H1 (cell line): ENCODE measurements around the gene DCTN2. TPM values are rescaled to one million over a fixed set of nuclear protein-coding genes. Genes with fewer than 3 reads are reported as not detected.

Experiments used
- CTCF ChIA-PET: fragments of 300-600 bp; sonication (Branson Sonifier 250); formaldehyde crosslinking; loops from one replicate; lab custom pipeline; 2021; ENCODE audit not compliant: partially characterized antibody; lab: Charles Lee
- POLR2A ChIA-PET: fragments of 300-600 bp; sonication (Branson Sonifier 250); formaldehyde crosslinking; loops from one replicate; lab custom pipeline; 2021; ENCODE audit warnings: inconsistent platforms; ENCODE audit not compliant: partially characterized antibody; lab: Charles Lee
- DNase-seq, 2 experiments: peaks; one replicate each; pipeline versions ENCODE4 v3.0.0 to v3.0.0-alpha.2; 2010 to 2022; ENCODE audit warnings: low spot score in 2 of 2, low read depth in 1 of 2, mixed read lengths in 1 of 2
- FAIRE-seq: peaks from 2 replicates; lab custom pipeline; 2011; peaks lifted over from hg19 to GRCh38; lab: Jason Lieb, UNC
- H2AFZ ChIP-seq: 2 replicates; pipeline ENCODE4 v1.8.1; 2012; ENCODE audit warnings: low read length, inconsistent platforms
- H2AK5ac ChIP-seq: 2 replicates; pipeline ENCODE4 v1.6.1; 2013; ENCODE audit warnings: low read depth, low read length
- H2BK120ac ChIP-seq: replicated peaks from 2 replicates; pipeline ENCODE3; 2013; ENCODE audit warnings: low read depth, low read length, inconsistent platforms
- H2BK12ac ChIP-seq: 2 replicates; pipeline ENCODE4 v1.6.1; 2013; ENCODE audit warnings: low read depth, low read length
- H2BK15ac ChIP-seq: 2 replicates; pipeline ENCODE4 v1.6.1; 2013; ENCODE audit warnings: low read length
- H2BK20ac ChIP-seq: 2 replicates; pipeline ENCODE4 v1.6.1; 2013; ENCODE audit warnings: low read length
- H2BK5ac ChIP-seq: 2 replicates; pipeline ENCODE4 v1.6.1; 2013; ENCODE audit warnings: low read depth, low read length
- H3K14ac ChIP-seq: 2 replicates; pipeline ENCODE4 v1.6.1; 2013; ENCODE audit warnings: inconsistent platforms; ENCODE audit not compliant: insufficient read length
- H3K18ac ChIP-seq: 2 replicates; pipeline ENCODE4 v1.6.1; 2013; ENCODE audit warnings: low read length; ENCODE audit errors: extremely low read depth
- H3K23ac ChIP-seq: 2 replicates; pipeline ENCODE4 v1.6.1; 2013; ENCODE audit warnings: inconsistent platforms; ENCODE audit not compliant: insufficient read length
- H3K23me2 ChIP-seq: 2 replicates; pipeline ENCODE4 v1.6.1; 2013; ENCODE audit warnings: low read depth, low read length
- H3K27ac ChIP-seq: 2 replicates; pipeline ENCODE4 v1.6.1; 2011; ENCODE audit warnings: low read depth, low read length, inconsistent platforms
- H3K27me3 ChIP-seq, 4 experiments: replicated peaks in 1 of 4; 1 replicate in 1 of 4; 2 replicates in 3 of 4; pipeline versions ENCODE4 v1.6.1 to v1.8.1; 2011 to 2013; ENCODE audit warnings: low read length in 3 of 4, mild to moderate bottlenecking in 3 of 4, inconsistent platforms in 2 of 4, mixed read lengths in 2 of 4, moderate library complexity in 1 of 4; ENCODE audit not compliant: control insufficient read depth in 3 of 4, insufficient read depth in 3 of 4; ENCODE audit errors: extremely low read depth in 1 of 4
- H3K36me3 ChIP-seq, 4 experiments: 2 replicates each; pipeline versions ENCODE4 v1.6.1 to v1.8.1; 2011 to 2013; ENCODE audit warnings: mild to moderate bottlenecking in 4 of 4, low read length in 3 of 4, moderate library complexity in 2 of 4, control low read depth in 1 of 4, inconsistent platforms in 1 of 4; ENCODE audit not compliant: insufficient read depth in 4 of 4, control insufficient read depth in 2 of 4
- H3K4ac ChIP-seq: replicated peaks from 2 replicates; pipeline ENCODE3; 2013; ENCODE audit warnings: low read length, low read depth, mixed read lengths, inconsistent platforms; ENCODE audit not compliant: insufficient read length
- H3K4me1 ChIP-seq, 4 experiments: replicated peaks in 1 of 4; 1 replicate in 1 of 4; 2 replicates in 3 of 4; pipeline versions ENCODE4 v1.6.1 to v1.8.1; 2011 to 2013; ENCODE audit warnings: low read length in 3 of 4, inconsistent platforms in 2 of 4, mixed read lengths in 1 of 4; ENCODE audit not compliant: insufficient read depth in 4 of 4, control insufficient read depth in 3 of 4
- H3K4me2 ChIP-seq, 2 experiments: 2 replicates each; pipeline versions ENCODE4 v1.6.1 to v1.8.1; 2011 to 2013; ENCODE audit warnings: low read depth in 2 of 2, low read length in 2 of 2, control low read depth in 1 of 2, inconsistent platforms in 1 of 2, mild to moderate bottlenecking in 1 of 2; ENCODE audit not compliant: insufficient read depth in 1 of 2
- H3K4me3 ChIP-seq, 4 experiments: fragments of 200-600, 300-600 bp in 1 of 4; sonication (generic), shearing (Covaris generic), sonication (Bioruptor Twin) in 1 of 4; 2 replicates each; pipeline versions ENCODE4 v1.5.1 to v1.8.1; 2011 to 2016; ENCODE audit warnings: low read length in 4 of 4, low read depth in 3 of 4, control low read depth in 2 of 4, inconsistent platforms in 2 of 4, mild to moderate bottlenecking in 2 of 4, mixed read lengths in 1 of 4, moderate library complexity in 1 of 4; ENCODE audit not compliant: insufficient read depth in 2 of 4; ENCODE audit errors: extremely low read depth in 1 of 4
- H3K56ac ChIP-seq: replicated peaks from 2 replicates; pipeline ENCODE3; 2013; ENCODE audit warnings: low read depth, mild to moderate bottlenecking, mixed read lengths, low read length, inconsistent platforms; ENCODE audit not compliant: insufficient read length
- H3K79me1 ChIP-seq: 2 replicates; pipeline ENCODE4 v1.6.1; 2013; ENCODE audit warnings: low read depth, low read length, control low read depth
- H3K79me2 ChIP-seq, 2 experiments: 2 replicates each; pipeline versions ENCODE4 v1.6.1 to v1.8.1; 2012 to 2013; ENCODE audit warnings: low read length in 2 of 2, mild to moderate bottlenecking in 2 of 2, inconsistent platforms in 1 of 2; ENCODE audit not compliant: insufficient read depth in 2 of 2, control insufficient read depth in 1 of 2
- H3K9ac ChIP-seq, 4 experiments: replicated peaks in 1 of 4; 1 replicate in 1 of 4; 2 replicates in 3 of 4; pipeline versions ENCODE4 v1.6.1 to v1.8.1; 2011 to 2013; ENCODE audit warnings: low read depth in 3 of 4, low read length in 3 of 4, control low read depth in 2 of 4, mild to moderate bottlenecking in 2 of 4, moderate library complexity in 2 of 4, inconsistent platforms in 1 of 4; ENCODE audit errors: extremely low read depth in 1 of 4
- H3K9me3 ChIP-seq, 2 experiments: 2 replicates each; pipeline versions ENCODE4 v1.6.1 to v1.8.1; 2012 to 2013; ENCODE audit warnings: mild to moderate bottlenecking in 2 of 2, moderate library complexity in 2 of 2, control low read depth in 1 of 2, inconsistent platforms in 1 of 2, low read depth in 1 of 2, low read length in 1 of 2, mixed read lengths in 1 of 2; ENCODE audit not compliant: insufficient read depth in 2 of 2
- H4K20me1 ChIP-seq, 2 experiments: replicated peaks in 1 of 2; 2 replicates each; pipeline versions ENCODE3 to v1.8.1; 2011 to 2013; ENCODE audit warnings: inconsistent platforms in 2 of 2, low read length in 2 of 2, mild to moderate bottlenecking in 1 of 2; ENCODE audit not compliant: insufficient read depth in 2 of 2, control insufficient read depth in 1 of 2
- H4K5ac ChIP-seq: 2 replicates; pipeline ENCODE4 v1.6.1; 2013; ENCODE audit warnings: low read length, low read depth, mixed read lengths, inconsistent platforms; ENCODE audit not compliant: insufficient read length
- H4K8ac ChIP-seq: 2 replicates; pipeline ENCODE4 v1.8.0; 2013; ENCODE audit warnings: mild to moderate bottlenecking, moderate library complexity, low read length, inconsistent platforms; ENCODE audit not compliant: insufficient read depth; ENCODE audit errors: extremely low read depth
- H4K91ac ChIP-seq: replicated peaks from 2 replicates; pipeline ENCODE3; 2013; ENCODE audit warnings: low read length, mixed read lengths, inconsistent platforms; ENCODE audit not compliant: insufficient read length
- E2F6 ChIP-seq: IDR thresholded peaks from 2 replicates; pipeline ENCODE4 v1.6.1; 2012; ENCODE audit warnings: inconsistent platforms
- POLR2A ChIP-seq, 2 experiments: IDR thresholded peaks; 1 replicate in 1 of 2; 2 replicates in 1 of 2; pipeline ENCODE4 v1.6.1; 2011; ENCODE audit warnings: low read depth in 2 of 2, low read length in 2 of 2, mild to moderate bottlenecking in 2 of 2; ENCODE audit errors: control extremely low read depth in 1 of 2
- WGBS, 2 experiments: shearing (Covaris generic) in 1 of 2; methylation state at CpG; one replicate each; pipeline versions ENCODE4 v1.1.6 to v1.1.7; 2013 to 2015; ENCODE audit warnings: low lambda C conversion rate in 2 of 2, mixed read lengths in 2 of 2, inconsistent platforms in 1 of 2, low coverage in 1 of 2, missing lambda C conversion rate in 1 of 2; ENCODE audit not compliant: insufficient replicate concordance in 2 of 2, insufficient coverage in 1 of 2, insufficient read length in 1 of 2; ENCODE audit errors: extremely low coverage in 1 of 2, missing lambda C conversion rate in 1 of 2; 5-methylcytosine and 5-hydroxymethylcytosine counted together
- polyA plus RNA-seq, 7 experiments: library from polyadenylated mRNA; depleted of rRNA in 3 of 7; stranded (reverse) in 5 of 7; unstranded in 2 of 7; fragments of >200 nt in 5 of 7; fragments of 200-250 nt in 2 of 7; gene quantifications; 1 replicate in 5 of 7; 2 replicates in 1 of 7; 4 replicates in 1 of 7; pipeline versions ENCODE4 v1.2.1 to v1.2.3, GENCODE V29; 2011 to 2013; ENCODE audit warnings: missing spikeins in 2 of 7, mixed read lengths in 2 of 7
- total RNA-seq: library from RNA; stranded (reverse); fragmentation: NEBNext Ultra II Directional; extraction: Animal tissue kit (Norgen Biotek cat#: 25700); gene quantifications from 2 replicates; pipeline ENCODE4 v1.2.1, GENCODE V29; 2021

Gene DCTN2
- total and polyA plus RNA-seq, 2 of the 8 experiments (the other 6 are each of a cell fraction or from before 2014, with no cell fraction given): 90.3 to 91.9 TPM

- DNase-seq (no peak), FAIRE-seq (no peak)
- H2AK5ac ChIP-seq: no peak overlapping the region
- H2BK5ac ChIP-seq: no peak overlapping the region
- H4K8ac ChIP-seq: no peak overlapping the region
- H2BK15ac ChIP-seq: no peak overlapping the region
- H3K79me2 ChIP-seq: 0 out of 4 replicates have a peak, but pooled peaks cover 0 to 2% of the 10 kb centered on the region in 2 experiments
- no peaks in the 10 kb centered on the region; the same call in 1 of the 2 replicates for H3K79me1 ChIP-seq
- no peak overlapping the region for H3K4me2 ChIP-seq
- no peak overlapping the region for H3K56ac ChIP-seq
- no peak overlapping the region for H2BK20ac ChIP-seq
- H3K4ac ChIP-seq: no peak overlapping the region
- no peak overlapping the region for H3K18ac ChIP-seq
- POLR2A ChIA-PET: interaction anchor here (1.1 to 3.9 kb wide), 4 partner anchors 7 to 26 kb away, joined by 4 to 60 read pairs (median 17); partner anchors contain the start of genes DDIT3 and MBD6
- H4K5ac ChIP-seq: no peak overlapping the region
- no peaks in the 10 kb centered on the region for H3K4me1 ChIP-seq
- no peak overlapping the region for H3K9ac ChIP-seq
- peaks cover 54 to 91% (median 78%) of the 10 kb centered on the region in 4 experiments for H3K36me3 ChIP-seq
- H4K91ac ChIP-seq: no peak overlapping the region
- H3K9me3 ChIP-seq: no peaks in the 10 kb centered on the region; a peak in 1 of 4 replicates
- H3K14ac ChIP-seq: no peak overlapping the region
- CTCF ChIA-PET: interaction anchor here (1.0 to 1.6 kb wide), 5 partner anchors 22 to 289 kb away, joined by 3 to 4 read pairs (median 3); partner anchors contain the start of gene INHBE
- no peak overlapping the region for H3K23ac ChIP-seq
- H3K4me3 ChIP-seq: no peak overlapping the region
- H2BK120ac ChIP-seq: no peak overlapping the region
- no peaks in the 10 kb centered on the region for H3K27me3 ChIP-seq
- H2AFZ ChIP-seq: no peak overlapping the region
- no peak overlapping the region for H2BK12ac ChIP-seq
- H3K27ac ChIP-seq: no peak overlapping the region
- peaks cover 2 to 12% of the 10 kb centered on the region in 2 experiments for H4K20me1 ChIP-seq
- H3K23me2 ChIP-seq: no peaks in the 10 kb centered on the region
- WGBS, 2 experiments: 97% methylated on average over 6 of the region's 6 CpGs; no CpG with 5 or more reads in 1 of the 2 experiments
- TF ChIP-seq POLR2A (IDR thresholded peaks at IDR 0.05; ENCODE audit: control extremely low read depth in 1 of 2, low read depth in 2 of 2, low read length in 2 of 2) (0 out of 3 replicates have a peak, but pooled peaks of 1 of the 2 experiments have one; percentile 41), E2F6 (no peak)
These were observed 34.3 kb downstream of the DCTN2 start for GRCh38 chr12:57512665-57513064.
